ENCODE results near the gene THRA.

THRA gene, protein sequence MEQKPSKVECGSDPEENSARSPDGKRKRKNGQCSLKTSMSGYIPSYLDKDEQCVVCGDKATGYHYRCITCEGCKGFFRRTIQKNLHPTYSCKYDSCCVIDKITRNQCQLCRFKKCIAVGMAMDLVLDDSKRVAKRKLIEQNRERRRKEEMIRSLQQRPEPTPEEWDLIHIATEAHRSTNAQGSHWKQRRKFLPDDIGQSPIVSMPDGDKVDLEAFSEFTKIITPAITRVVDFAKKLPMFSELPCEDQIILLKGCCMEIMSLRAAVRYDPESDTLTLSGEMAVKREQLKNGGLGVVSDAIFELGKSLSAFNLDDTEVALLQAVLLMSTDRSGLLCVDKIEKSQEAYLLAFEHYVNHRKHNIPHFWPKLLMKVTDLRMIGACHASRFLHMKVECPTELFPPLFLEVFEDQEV

DNA sequence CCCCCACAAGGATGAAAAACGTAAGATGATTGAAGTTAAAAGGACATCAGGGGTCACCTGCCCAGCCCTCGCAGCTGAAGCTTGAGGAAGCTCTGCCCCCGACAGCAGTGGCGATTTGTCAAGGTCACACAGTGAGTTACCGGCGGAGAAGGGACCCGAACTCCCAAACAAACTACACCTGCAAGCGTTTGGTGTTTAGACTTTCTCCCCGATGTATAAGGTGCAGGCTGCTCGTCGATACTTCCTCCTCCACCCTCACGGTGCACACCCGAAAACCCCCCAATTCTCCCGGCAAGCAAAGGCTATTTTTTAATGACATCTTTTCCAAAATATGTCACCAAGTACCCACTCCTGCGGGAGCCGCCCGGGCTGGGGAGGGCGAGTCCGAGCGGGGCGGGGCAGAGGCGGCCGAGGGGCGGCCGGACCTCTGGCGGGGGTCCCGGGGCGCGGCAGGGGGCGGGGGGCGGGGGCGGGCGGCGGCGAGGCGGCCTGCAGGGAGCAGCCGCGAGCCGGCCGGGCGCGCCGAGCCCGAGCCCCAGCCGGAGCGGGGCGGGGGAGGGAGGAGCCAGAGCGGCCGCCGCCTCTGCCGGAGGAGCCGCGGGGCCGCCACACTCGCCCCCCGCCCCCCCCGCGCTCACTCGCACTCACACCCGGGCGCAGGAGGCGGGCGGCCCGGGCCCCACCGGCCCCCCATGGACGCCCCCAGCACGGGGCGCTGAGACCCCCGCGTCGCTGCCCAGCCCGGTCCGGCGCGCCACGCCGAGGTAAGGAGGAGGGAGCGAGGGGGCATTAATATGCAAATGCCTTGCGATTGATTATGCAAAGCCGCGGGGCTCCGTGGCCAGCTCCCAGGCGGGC, at the start of gene THRA:
Gene THRA, plus strand, starts transcription at position 637 of the 858 bp plus-strand sequence. CDS start 11,524 bp downstream, outside the sequence.
- in situ Hi-C loops (cut with MboI; ENCODE audit: low sequenced_read_pairs): no loop called here

DNA sequence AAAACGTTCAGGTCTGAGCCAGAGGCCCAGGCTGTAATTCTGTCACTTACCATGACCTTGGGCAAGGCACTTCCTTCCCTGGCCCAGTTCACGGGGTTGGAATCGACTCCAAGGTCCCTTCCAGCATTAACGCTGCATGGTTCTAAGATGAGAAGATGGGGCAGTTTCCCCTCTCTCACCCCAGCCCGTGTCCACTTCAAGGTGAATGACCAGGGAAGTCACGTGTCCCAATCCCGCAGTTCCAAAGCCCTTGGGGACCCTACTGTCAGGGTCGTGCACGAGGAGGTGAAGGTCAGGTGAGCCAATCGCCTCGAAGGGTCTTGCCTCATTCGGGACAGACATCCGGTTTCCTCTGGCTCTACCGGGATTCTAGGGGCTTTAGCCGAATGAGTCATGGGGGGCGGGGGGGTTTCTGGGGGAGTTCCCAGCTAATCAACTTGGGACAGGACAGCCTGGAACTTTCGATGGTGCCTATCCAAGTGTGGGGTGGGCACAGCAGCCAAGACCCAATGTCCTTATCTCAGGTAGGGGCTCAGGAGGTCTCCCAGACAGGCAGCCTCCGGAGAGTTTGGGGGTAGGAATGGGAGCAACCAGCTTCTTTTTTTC, 48.3 kb upstream of the THRA start:
- in situ Hi-C loops (cut with MboI; ENCODE audit: low sequenced_read_pairs): loop anchor here (25.0 kb wide), 1 partner anchor 273 kb away; the partner anchor contains the start of gene CDC6

GRCh38 chr17:40015005-40015997, 47.5 kb upstream of the THRA start, which contains the start of gene CSF3:
TSS of gene CSF3 (plus strand) at chr17:40015440. CDS start at chr17:40015475, 35 bp downstream.
- in situ Hi-C loops (cut with MboI; ENCODE audit: low sequenced_read_pairs): loop anchor here (25.0 kb wide), 1 partner anchor 272 kb away; the partner anchor contains the start of gene CDC6

GRCh38 chr17:40015998-40016985, 46.5 kb upstream of the THRA start:
- in situ Hi-C loops (cut with MboI; ENCODE audit: low sequenced_read_pairs): loop anchor here (25.0 kb wide), 1 partner anchor 271 kb away; the partner anchor contains the start of gene CDC6

DNA sequence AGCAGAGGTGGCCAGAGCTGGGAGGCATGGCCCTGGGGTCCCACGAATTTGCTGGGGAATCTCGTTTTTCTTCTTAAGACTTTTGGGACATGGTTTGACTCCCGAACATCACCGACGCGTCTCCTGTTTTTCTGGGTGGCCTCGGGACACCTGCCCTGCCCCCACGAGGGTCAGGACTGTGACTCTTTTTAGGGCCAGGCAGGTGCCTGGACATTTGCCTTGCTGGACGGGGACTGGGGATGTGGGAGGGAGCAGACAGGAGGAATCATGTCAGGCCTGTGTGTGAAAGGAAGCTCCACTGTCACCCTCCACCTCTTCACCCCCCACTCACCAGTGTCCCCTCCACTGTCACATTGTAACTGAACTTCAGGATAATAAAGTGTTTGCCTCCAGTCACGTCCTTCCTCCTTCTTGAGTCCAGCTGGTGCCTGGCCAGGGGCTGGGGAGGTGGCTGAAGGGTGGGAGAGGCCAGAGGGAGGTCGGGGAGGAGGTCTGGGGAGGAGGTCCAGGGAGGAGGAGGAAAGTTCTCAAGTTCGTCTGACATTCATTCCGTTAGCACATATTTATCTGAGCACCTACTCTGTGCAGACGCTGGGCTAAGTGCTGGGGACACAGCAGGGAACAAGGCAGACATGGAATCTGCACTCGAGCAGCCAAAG, 45.2 kb upstream of the THRA start:
- in situ Hi-C loops (cut with MboI; ENCODE audit: low sequenced_read_pairs): loop anchor here (25.0 kb wide), 1 partner anchor 270 kb away; the partner anchor contains the start of gene CDC6

- in situ Hi-C loops (cut with MboI; ENCODE audit: low sequenced_read_pairs): loop anchor here (25.0 kb wide), 1 partner anchor 269 kb away; the partner anchor contains the start of gene CDC6
Observed at GRCh38 chr17:40018211-40019121, 44.3 kb upstream of the THRA start.

DNA sequence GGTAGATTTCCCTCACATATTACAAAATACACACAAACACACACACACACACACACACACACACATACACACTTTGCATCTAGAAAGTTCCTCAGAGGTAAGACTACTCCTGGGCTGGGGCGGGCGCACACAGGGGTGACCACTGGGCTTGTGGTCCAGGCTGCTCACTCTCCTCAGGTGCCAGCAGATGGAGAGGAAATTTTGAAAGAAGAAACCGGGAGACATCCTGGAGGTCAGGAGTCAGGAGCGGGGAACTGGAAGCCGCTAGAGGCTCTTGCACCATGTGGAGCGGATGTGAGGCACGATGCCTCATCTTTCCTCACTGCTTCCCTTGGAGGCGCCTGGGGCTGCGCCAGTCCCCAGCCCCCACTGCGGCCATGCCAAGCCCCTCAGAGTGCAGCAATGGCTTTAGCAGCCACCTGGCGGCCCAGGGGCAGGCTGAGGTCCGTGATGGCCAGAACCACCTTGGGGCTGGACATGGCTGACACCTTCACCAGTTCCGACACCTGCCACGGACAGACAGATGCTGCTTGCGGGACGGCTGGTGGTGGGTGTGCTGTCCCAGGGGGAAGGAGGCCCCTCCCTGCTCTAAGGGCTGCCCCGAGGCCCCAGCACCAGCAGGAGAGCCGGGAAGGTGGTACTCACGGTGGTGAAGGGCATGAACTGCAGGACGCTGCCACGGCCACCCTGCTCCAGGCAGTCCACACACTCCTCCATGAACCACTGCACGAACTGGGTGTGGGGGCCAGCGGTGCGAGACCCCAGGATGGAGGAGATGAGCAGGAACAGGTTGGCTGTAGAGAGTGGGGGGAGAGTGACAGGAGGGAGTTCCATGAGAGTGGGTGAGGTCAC, 43.4 kb upstream of the THRA start:
- in situ Hi-C loops (cut with MboI; ENCODE audit: low sequenced_read_pairs): loop anchor here (25.0 kb wide), 1 partner anchor 268 kb away; the partner anchor contains the start of gene CDC6

- in situ Hi-C loops (cut with MboI; ENCODE audit: low sequenced_read_pairs): loop anchor here (25.0 kb wide), 1 partner anchor 267 kb away; the partner anchor contains the start of gene CDC6
Observed at GRCh38 chr17:40020146-40020545, 42.6 kb upstream of the THRA start.

- in situ Hi-C loops (cut with MboI; ENCODE audit: low sequenced_read_pairs): loop anchor here (25.0 kb wide), 1 partner anchor 266 kb away; the partner anchor contains the start of gene CDC6
Observed at GRCh38 chr17:40021451-40021971, 41.3 kb upstream of the THRA start.

DNA sequence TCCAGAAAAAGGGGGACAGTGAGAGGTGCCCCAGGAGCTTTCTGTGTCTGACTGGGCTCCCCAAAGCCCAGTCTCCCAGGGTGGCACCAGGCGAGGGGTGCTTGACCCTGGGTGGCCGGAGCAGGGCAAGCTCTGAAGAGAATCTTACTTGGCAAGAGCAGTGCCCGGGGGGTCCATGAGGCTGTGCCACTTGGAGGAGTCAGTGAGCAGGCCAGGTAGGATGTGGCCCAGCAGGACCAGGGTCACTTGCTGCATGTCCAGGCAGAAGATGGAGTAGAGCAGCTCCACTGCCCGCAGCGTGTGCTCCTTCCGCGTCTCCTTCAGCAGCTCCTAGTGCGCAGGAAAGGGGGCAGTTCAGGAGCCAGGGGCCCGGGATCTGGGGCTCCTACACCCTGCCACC, 40.3 kb upstream of the THRA start:
- in situ Hi-C loops (cut with MboI; ENCODE audit: low sequenced_read_pairs): loop anchor here (25.0 kb wide), 1 partner anchor 265 kb away; the partner anchor contains the start of gene CDC6

DNA sequence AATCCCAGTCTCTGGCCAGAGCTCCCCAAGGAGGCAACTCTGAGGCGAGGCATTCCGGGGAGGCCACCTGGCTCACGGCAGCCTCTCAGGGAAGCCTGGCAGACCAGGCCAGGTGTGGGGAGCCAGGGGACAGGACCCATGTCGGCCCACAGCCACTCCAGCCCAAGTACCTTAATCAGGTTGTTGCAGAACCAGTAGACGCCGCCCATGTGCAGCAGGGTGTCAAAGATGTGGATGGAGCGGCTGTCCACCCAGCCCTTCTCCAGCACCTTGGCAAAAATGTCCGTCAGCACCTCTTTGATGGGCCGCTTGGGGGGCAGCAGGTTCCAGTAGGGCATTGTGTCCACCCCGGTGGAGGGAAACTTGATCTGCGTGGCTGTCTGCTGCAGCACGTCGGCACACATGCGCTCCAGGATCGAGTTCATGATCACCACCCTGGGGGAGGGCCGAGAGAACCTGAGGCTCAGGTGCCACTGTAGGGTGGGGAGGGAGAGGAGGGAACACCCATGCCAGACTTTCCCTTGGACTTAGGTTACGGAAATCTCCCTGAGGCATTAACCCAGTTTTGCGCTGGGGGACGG, 39.7 kb upstream of the THRA start:
- in situ Hi-C loops (cut with MboI; ENCODE audit: low sequenced_read_pairs): loop anchor here (25.0 kb wide), 1 partner anchor 264 kb away; the partner anchor contains the start of gene CDC6

GRCh38 chr17:40023590-40024292, 39.0 kb upstream of the THRA start:
- in situ Hi-C loops (cut with MboI; ENCODE audit: low sequenced_read_pairs): loop anchor here (25.0 kb wide), 1 partner anchor 264 kb away; the partner anchor contains the start of gene CDC6

DNA sequence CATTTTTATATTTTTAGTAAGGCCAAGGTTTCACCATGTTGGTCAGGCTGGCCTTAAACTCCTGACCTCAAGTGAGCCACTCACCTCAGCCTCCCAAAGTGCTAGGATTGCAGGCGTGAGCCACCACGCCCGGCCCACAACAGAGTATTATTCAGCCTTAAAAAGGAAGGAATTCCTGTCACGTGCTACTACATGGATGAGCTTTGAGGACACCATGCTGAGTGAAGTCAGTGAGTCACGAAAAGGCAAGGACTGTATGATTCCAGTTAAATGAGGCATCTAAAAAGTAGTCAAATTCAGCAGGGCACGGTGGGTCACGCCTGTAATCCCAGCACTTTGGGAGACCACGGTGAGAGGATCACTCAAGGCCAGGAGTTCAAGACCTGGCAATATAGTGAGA, 37.9 kb upstream of the THRA start:
- in situ Hi-C loops (cut with MboI; ENCODE audit: low sequenced_read_pairs): loop anchor here (25.0 kb wide), 1 partner anchor 262 kb away; the partner anchor contains the start of gene CDC6

GRCh38 chr17:40025559-40025958, 37.2 kb upstream of the THRA start:
- in situ Hi-C loops (cut with MboI; ENCODE audit: low sequenced_read_pairs): no loop called here

Data from HL-60/S4 treated with phorbol 12-myristate 13-acetate at 8.2 ng/mL for 4 days and 3 days (cell line).